Aorta (tissue), 5 donors: Measurements from ENCODE around the gene AP5Z1. TPM values are rescaled to one million over a fixed set of nuclear protein-coding genes. Genes with fewer than 3 reads are reported as not detected.
"Not testable (repeated sequence)": the region's sequence is repeated elsewhere in the genome, so short reads cannot be mapped to it uniquely, and the experiment has no call there.

Source experiments
- ATAC-seq: fragments of 200-7000 bp; cut with Tn5 transposase; one replicate; pipeline ENCODE4 v1.9.1; 2022; ENCODE audit warnings: moderate library complexity; ENCODE audit not compliant: low FRiP score
- DNase-seq, 2 donors: peaks; one replicate each; pipeline ENCODE4 v3.0.0-alpha.2; 2020
- H3K27ac ChIP-seq, 2 donors: one replicate each; pipeline ENCODE4 v1.5.1; 2013; ENCODE audit warnings: low read length in 2 of 2, mild to moderate bottlenecking in 2 of 2, moderate library complexity in 2 of 2, control low read depth in 1 of 2, inconsistent platforms in 1 of 2, low read depth in 1 of 2
- H3K27me3 ChIP-seq, 2 donors: one replicate each; pipeline ENCODE4 v1.6.1; 2013; ENCODE audit warnings: control low read depth in 1 of 2, low read length in 1 of 2, mild to moderate bottlenecking in 1 of 2, moderate library complexity in 1 of 2; ENCODE audit not compliant: insufficient read depth in 2 of 2, control insufficient read depth in 1 of 2
- H3K36me3 ChIP-seq, 2 donors: one replicate each; pipeline ENCODE4 v1.6.1; 2013; ENCODE audit warnings: control low read depth in 1 of 2, low read length in 1 of 2, mild to moderate bottlenecking in 1 of 2; ENCODE audit not compliant: insufficient read depth in 2 of 2, control insufficient read depth in 1 of 2
- H3K4me1 ChIP-seq, 2 donors: one replicate each; pipeline ENCODE4 v1.6.1; 2013; ENCODE audit warnings: low read length in 2 of 2, control low read depth in 1 of 2, mild to moderate bottlenecking in 1 of 2, moderate library complexity in 1 of 2; ENCODE audit not compliant: insufficient read depth in 2 of 2, control insufficient read depth in 1 of 2
- H3K4me3 ChIP-seq, 2 donors: one replicate each; pipeline ENCODE4 v1.5.1; 2013; ENCODE audit warnings: low read length in 2 of 2, control low read depth in 1 of 2, mild to moderate bottlenecking in 1 of 2
- H3K9me3 ChIP-seq: one replicate; pipeline ENCODE4 v1.6.1; 2013; ENCODE audit warnings: mild to moderate bottlenecking, low read length; ENCODE audit not compliant: control insufficient read depth
- WGBS, 2 donors: extraction: QIAGEN DNeasy Blood & Tissue Kit; methylation state at CpG; one replicate each; pipeline ENCODE4 v1.1.7; 2013; 5-methylcytosine and 5-hydroxymethylcytosine counted together
- intact Hi-C, 2 donors: fragments of 100-400 bp; cut with DNase I; formaldehyde crosslinking; loops; one replicate each; pipeline versions ENCODE4 v1.14.2 to v1.15.0; 2022
- polyA plus RNA-seq, 2 donors: library from polyadenylated mRNA; stranded (reverse); fragments of 200-250 nt; gene quantifications; one replicate each; pipeline ENCODE4 v1.2.3, GENCODE V29; 2013
- total RNA-seq, 2 donors: library from RNA; stranded (reverse); fragmentation: NEBNext Ultra II Directional; extraction: Animal tissue kit (Norgen Biotek cat#: 25700); gene quantifications; one replicate each; pipeline ENCODE4 v1.2.1, GENCODE V29; 2021
- donor health status: healthy with polysubstance abuse.
- donor health status: Bipolar disorder and iron deficiency.
- donor health status: DM: no; HTN: no; CAD: no.
- donor health status: DM: no; HTN: no; CAD: no.
- donor health status: DM: yes; HTN: yes; CAD: no.

The AP5Z1 gene
- total and polyA plus RNA-seq, 4 donors, result 12.5 to 99.9 (median 38.0) TPM

DNA sequence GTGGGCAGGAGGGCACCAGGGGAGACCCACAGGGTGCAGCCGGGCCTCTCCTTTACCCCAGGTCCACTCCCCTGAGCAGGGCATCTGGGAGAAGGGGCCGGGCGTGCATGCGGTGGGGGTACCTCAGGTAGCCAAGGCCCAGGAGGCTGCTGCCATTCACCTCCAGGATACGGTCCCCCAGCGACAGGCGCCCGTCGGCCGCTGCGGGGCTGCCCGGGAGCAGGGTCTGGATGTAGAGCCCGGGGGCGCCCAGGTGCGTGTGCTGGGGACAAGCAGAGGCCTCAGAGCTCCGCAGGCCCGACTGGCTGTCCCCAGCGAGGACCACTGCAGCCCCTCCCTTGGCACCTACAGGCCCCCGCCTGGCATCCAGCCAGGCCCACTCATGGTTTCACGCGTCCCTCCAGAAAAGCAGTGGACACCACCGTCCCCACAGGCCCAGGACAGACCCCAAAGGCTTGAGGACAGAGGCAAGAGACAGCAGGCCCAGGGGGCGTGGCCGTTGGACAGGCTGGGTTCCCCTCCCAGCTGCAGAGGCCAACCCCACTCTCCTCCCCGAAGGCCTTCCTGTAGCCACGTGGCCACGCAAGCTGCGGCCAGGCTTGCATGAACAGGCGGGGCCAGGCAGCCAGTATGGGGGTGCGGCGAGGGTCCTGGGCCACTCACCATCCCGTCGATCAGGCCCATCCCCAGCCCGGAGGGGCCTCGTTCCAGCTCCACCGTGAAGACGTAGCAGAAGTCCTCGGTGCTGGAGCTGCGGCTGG is 24.3 kb downstream of the AP5Z1 start:
- no peaks in the 10 kb centered on the region for H3K27me3 ChIP-seq
- H3K27ac ChIP-seq, result no peak overlapping the region
- ATAC-seq (peak; percentile 41), DNase-seq (peak in 1 of 2 donors; percentile 76)
- H3K36me3 ChIP-seq, result no peaks in the 10 kb centered on the region
- no peaks in the 10 kb centered on the region for H3K4me1 ChIP-seq
- H3K9me3 ChIP-seq, result no peaks in the 10 kb centered on the region
- H3K4me3 ChIP-seq, result no peak overlapping the region
- WGBS, 2 donors, result 84 to 87% methylated on average over 37 to 39 of the region's 39 CpGs
- intact Hi-C loops, result loop anchor here (2.0 to 5.0 kb wide), 3 partner anchors 83 to 285 kb away; partner anchors contain the start of gene RADIL (in 2 of the 2)

DNA sequence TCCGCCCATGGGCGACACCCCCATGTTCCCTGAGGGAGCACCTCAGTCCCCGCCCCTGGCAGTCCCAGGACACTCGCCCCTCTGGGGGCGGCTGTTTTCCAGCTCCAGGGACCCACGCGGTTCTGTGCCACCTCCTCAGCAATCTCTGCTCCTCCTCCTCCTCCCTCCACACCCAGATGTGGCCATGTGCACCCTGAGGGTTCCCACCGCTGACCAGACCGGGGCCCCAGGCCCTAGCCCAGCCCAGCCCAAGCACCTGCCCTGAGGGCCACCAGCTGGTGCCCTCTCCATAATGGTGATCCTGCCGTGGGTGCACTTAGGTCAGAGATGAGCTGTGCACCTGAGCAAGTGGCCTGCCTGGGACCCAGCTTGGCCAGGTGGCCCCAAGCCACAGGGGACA is 25.1 kb downstream of the AP5Z1 start:
- DNase-seq (no peak), ATAC-seq (no peak)
- intact Hi-C loops, result no loop called here
- Histone ChIP-seq H3K27me3 (no peaks in the 10 kb centered on the region), H3K9me3 (no peaks in the 10 kb centered on the region), H3K4me3 (no peak overlapping the region), H3K36me3 (no peaks in the 10 kb centered on the region), H3K4me1 (no peaks in the 10 kb centered on the region), H3K27ac (no peak overlapping the region)
- WGBS, 2 donors, result 88% methylated on average over 8 to 10 of the region's 10 CpGs

DNA sequence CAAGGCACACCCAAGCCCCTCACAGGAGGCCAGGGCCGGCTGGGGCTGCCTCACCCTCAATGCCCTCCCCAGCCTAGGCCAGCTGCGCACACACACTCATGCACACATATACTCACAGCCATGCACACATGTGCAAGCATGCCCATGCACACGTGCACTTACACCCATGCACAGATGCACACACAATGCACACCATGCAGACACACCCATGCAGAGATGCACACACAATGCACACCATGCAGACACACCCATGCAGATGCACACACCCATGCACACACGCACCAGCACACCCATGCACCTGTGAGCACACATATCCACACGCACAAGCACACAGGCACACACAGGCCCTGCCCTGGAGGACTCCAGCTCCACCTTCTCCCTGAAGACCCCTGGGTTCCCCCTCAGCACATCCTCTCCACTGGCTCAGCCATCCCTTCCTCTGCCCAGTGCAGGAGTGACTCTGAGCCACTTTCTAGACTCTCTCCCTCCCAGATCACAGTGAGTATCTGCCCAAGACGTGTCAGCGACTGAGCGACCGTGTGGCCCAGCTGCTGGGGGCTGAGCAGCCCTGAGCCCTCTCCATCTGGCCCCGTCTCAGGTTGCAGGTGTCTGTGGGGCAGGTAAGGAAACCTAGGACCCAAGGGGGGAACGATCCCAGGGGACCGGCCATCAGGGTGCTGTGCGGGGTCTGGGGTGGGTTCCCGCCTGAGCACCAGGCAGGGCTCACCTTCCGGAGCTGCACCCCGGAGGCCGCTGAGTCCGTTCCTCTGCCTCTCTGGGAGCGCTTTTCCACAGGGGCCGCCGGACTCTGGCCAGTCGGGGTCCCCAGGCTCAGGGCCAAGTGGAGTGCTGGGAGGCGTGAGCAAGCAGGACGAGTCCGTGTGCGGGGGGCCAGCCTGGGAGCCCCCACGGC is 25.8 kb downstream of the AP5Z1 start:
- Histone ChIP-seq H3K36me3 (no peaks in the 10 kb centered on the region), H3K27me3 (no peaks in the 10 kb centered on the region), H3K4me1 (no peaks in the 10 kb centered on the region), H3K4me3 (no peak overlapping the region), H3K9me3 (no peaks in the 10 kb centered on the region), H3K27ac (no peak overlapping the region)
- 90 to 91% methylated on average over 27 of the region's 27 CpGs for WGBS, 2 donors
- ATAC-seq, result no peak
- intact Hi-C loops, result no loop called here
- no peak for DNase-seq

DNA sequence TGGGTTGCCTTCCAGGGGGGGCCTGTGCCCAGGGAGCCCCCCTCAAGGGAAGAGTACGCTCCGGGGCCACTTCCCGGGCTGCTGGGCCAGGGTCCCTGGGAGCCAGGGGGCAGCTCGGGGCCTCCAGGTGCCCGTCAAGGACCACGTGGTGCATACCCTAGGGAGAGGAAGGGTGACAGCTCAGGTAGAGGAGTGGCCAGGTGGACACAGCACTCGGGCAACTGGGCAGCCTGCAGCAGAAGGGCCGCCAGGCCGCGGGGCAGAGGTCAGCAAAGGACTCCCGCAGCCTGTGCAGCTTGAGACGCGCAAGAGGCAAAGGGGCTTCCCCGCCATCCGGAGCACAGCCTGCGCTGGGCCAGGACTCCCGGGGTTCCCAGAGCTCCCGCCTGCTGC is 26.4 kb downstream of the AP5Z1 start:
- DNase-seq, result no peak
- intact Hi-C loops, result no loop called here

DNA sequence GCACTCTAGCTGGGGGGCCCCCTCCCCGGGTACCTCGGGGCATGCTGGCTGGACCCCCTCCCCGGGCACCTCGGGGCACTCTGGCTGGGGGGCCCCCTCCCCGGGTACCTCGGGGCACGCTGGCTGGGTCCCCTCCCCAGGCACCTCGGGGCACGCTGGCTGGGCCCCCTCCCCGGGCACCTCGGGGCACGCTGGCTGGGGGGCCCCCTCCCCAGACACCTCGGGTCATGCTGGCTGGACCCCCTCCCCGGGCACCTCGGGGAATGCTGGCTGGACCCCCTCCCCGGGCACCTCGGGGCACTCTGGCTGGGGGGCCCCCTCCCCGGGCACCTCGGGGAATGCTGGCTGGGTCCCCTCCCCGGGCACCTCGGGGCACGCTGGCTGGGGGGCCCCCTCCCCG is 27.2 kb downstream of the AP5Z1 start:
- H3K27ac ChIP-seq, DNase-seq, H3K4me3 ChIP-seq, ATAC-seq, H3K27me3 ChIP-seq, H3K4me1 ChIP-seq, intact Hi-C loops, H3K36me3 ChIP-seq, H3K9me3 ChIP-seq: not testable (repeated sequence)
- 86% methylated on average over 19 to 23 of the region's 23 CpGs for whole genome bisulfite sequencing, 2 donors

More for the DNA sequence above, 26.4 kb downstream of the AP5Z1 start:
- no peaks in the 10 kb centered on the region for H3K4me1 ChIP-seq
- no peaks in the 10 kb centered on the region for H3K9me3 ChIP-seq
- no peak overlapping the region for H3K27ac ChIP-seq
- no peak overlapping the region for H3K4me3 ChIP-seq
- H3K36me3 ChIP-seq, result no peaks in the 10 kb centered on the region
- WGBS, 2 donors, result 85 to 91% methylated on average over 15 to 18 of the region's 18 CpGs
- no peaks in the 10 kb centered on the region for H3K27me3 ChIP-seq
- no peak for ATAC-seq

DNA sequence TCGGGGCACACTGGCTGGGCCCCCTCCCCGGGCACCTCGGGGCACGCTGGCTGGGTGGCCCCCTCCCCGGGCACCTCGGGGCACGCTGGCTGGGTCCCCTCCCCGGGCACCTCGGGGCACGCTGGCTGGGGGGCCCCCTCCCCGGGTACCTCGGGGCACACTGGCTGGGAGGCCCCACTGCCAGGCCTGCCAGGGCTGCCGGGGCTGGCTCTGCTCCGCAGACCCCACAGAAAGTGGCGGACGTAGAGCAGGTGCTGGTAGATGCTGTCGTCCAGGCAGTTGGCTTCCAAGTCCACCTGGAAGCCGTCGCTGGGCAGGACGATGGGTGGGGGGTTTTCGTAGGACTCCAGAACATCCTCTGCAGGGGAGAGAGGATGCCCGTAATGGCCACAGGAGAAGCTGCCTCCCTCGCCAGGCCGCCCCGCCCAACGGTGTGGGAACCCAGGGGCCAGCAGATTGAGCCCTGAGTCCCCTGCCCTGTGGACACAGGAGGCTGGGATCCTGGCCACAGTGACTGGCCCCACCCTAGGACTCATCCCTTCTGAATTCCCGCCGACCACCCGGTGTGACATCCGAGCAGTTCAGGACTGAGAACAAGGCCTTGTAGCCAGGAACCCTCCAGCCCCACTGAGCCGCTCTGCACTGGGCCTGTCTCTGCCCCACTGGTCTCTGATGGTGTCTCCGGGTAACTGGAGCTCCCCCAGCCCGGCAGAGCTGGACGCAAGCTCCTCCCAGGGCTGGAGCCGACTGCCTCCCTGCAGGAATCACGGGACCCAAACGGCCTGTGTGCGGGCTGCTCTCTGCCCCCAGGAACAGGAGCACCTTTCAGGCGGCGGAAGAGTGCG is 28.2 kb downstream of the AP5Z1 start:
- WGBS, 2 donors, result 85 to 88% methylated on average over 41 of the region's 41 CpGs
- H3K4me1 ChIP-seq, result no peaks in the 10 kb centered on the region
- no peaks in the 10 kb centered on the region for H3K36me3 ChIP-seq
- no peak overlapping the region for H3K4me3 ChIP-seq
- H3K27ac ChIP-seq, result no peak overlapping the region
- H3K9me3 ChIP-seq, result no peaks in the 10 kb centered on the region
- no peak for DNase-seq
- intact Hi-C loops, result no loop called here
- H3K27me3 ChIP-seq, result no peaks in the 10 kb centered on the region
- ATAC-seq, result no peak

DNA sequence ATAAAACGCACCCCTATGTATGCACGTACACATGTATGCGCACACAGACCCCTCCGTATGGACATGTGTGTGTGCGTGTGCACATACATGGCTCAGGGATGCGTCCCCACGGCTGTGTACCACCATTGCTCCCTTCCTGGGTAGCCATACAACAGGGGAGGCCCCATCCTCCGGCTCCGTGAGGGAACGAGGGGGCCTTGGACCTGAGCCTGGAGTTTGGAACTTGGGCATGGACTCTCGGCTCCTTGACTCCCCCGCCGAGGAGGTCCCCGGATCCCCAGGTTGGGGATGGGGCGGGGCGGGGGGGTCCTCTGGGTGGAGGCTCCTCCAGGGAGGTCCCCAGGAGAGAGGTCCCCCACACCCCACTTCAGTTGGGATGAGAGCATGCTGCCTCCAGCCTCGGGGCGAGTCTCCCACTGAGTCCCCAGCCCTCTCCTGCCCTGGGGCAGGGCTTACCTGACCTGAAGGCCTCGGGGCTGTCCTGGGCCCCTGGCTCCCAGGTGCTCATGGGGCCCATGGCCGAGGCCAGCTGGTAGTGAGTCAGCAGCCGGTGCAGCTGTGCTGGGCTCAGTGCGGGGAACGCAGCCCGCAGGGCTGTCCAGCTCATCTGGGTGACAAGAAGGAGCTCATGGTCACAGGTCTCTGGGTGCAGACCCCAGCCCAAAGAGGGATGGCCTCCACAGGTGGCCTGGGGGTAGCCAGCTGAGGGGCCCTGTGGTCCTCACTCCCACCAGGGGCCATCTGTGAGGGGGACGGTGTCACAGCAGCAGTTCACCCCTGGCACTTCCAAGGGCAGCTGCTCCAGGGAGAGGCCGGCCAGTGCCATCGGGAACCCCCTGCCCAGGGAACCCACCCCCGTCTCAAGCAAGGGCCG is 29.9 kb downstream of the AP5Z1 start:
- no peak overlapping the region for H3K4me3 ChIP-seq
- DNase-seq (no peak), ATAC-seq (no peak)
- H3K27ac ChIP-seq, result no peak overlapping the region
- 89 to 91% methylated on average over 29 of the region's 29 CpGs for WGBS, 2 donors
- no peaks in the 10 kb centered on the region for H3K4me1 ChIP-seq
- no peaks in the 10 kb centered on the region for H3K27me3 ChIP-seq
- H3K36me3 ChIP-seq, result no peaks in the 10 kb centered on the region
- intact Hi-C loops, result no loop called here
- no peaks in the 10 kb centered on the region for H3K9me3 ChIP-seq

DNA sequence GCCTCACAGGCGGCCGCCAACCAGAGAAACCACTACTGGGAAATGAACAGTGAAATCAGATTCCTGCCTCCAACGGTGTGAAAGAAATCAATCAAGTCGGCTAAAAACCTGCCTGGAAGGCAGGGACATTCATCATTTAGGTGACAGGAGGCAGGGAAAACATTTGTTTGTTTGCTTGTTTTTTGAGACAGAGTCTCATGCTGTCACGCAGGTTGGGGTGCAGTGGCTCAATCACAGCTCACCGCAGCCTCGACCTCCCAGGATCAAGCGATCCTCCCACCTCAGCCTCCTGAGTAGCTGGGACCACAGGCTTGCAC is 30.5 kb downstream of the AP5Z1 start:
- H3K9me3 ChIP-seq, result no peaks in the 10 kb centered on the region
- no peak overlapping the region for H3K4me3 ChIP-seq
- intact Hi-C loops, result no loop called here
- H3K27ac ChIP-seq, result no peak overlapping the region
- DNase-seq, result no peak
- no peaks in the 10 kb centered on the region for H3K36me3 ChIP-seq
- H3K27me3 ChIP-seq, result no peaks in the 10 kb centered on the region
- H3K4me1 ChIP-seq, result no peaks in the 10 kb centered on the region
- no peak for ATAC-seq
- 90% methylated on average over 8 of the region's 8 CpGs for WGBS, 2 donors
